Stimulated activated CD8-positive, alpha-beta memory T cell treated with anti-CD3 and anti-CD28 coated beads, Interleukin-7, amount 100 ng/mL, for 4 hours (primary cell): ENCODE results near the gene ALDH18A1.
"Not testable (repeated sequence)": the region's sequence is repeated elsewhere in the genome, so short reads cannot be mapped to it uniquely, and the experiment has no call there.

Source experiments
- DNase-seq, 2 donors: peaks; one replicate each; pipeline ENCODE4 v3.0.0-alpha.2; 2020; ENCODE audit warnings: low read depth in 2 of 2

The ALDH18A1 gene

GRCh38 chr10:95656291-95657164 is at the start of gene ALDH18A1:
Gene ALDH18A1 (minus strand): TSS chr10:95656711. CDS start chr10:95653377, 3,334 bp downstream.
- DNase-seq: peak; percentile 90 to 91

DNA sequence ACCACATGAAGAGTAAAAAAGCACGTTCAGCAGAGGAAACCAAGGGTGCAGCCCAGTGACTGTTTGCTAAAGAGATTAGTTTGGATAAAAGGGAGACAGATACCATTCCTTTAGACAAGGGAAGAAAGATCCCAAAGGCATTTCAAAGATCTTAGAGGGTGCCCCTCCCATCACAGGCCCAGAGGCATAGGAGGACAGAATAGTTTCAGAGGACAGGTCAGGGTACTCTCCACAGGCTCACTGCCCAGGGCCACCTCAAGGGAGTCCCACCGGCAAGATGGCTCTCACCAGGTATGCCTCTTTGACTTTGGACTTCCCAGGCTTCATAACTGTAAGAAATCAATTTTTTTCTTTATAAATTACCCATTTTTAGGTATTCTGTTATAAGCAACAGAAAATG is 41.9 kb upstream of the ALDH18A1 start:
- DNase-seq: no peak

- no peak for DNase-seq
Observed at GRCh38 chr10:95697429-95697828, 40.9 kb upstream of the ALDH18A1 start.

DNA sequence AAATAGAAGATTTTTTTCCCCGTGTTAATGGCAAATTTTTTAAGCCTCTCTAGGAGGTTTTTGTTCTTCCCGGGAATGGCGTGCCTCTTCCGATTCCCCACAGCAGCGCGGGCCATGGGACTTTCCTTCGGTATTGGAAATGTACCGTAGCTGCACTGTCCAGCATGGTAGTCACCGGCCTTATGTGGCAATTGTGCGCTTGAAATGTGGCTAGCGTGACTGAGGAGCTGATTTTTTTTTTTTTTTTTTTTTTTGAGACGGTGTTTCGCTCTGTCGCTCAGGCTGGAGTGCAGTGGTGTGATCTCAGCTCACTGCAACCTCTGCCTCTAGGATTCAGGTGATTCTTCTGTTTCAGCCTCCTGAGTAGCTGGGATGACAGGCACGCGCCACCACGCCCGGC is 38.2 kb upstream of the ALDH18A1 start:
- no peak for DNase-seq

GRCh38 chr10:95693668-95694534 is 37.4 kb upstream of the ALDH18A1 start, which contains the start of gene TCTN3:
Gene TCTN3 (minus strand): TSS chr10:95693927. CDS start chr10:95693899, 28 bp downstream.
- peak; percentile 92 to 96 for DNase-seq

DNA sequence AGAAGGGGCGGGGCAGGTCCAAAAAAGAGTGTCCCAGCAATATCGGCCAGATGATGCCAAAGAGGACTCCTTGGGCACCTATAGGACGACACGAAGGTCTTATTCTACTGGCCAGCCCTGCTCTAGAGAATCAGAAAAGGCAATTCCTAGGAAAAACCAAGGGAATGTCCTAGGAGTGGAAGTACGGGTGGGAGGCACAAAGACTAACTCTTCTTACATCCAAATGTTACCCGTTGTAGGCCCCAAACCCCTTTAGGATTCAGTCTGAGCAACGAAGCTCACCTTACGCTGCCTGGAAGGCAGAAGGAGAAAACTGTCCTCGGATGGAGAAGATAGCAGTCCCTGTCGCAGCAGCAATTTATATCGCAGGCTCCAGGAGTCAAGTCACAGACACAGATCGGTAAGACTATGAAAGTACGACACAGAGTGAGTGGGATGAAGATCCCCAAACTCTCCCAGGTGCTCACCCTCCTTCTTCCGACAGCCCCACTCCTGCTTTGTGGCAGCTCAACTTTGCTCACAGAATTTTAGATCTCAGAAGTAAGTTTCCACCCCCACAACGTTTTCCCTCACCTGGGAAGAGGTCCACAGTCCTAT is 36.7 kb upstream of the ALDH18A1 start:
- no peak for DNase-seq

DNA sequence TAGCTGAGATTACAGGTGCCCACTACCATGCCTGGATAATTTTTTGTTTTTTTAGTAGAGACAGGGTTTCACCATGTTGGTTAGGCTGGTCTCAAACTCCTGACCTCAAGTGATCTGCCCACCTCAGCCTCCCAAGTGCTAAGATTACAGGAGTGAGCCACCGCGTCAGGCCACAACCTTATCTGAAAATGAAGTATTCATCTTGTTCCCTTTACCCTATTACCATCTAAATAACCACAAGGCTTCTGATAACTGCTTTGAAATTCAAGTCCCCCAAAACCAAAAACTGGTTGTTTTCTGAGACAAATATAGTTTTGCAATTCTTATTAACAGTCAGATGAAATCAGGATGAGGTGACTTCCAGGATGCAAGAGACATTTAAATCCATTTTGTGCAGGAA is 34.8 kb upstream of the ALDH18A1 start:
- no peak for DNase-seq

- no peak for DNase-seq
Observed at GRCh38 chr10:95688648-95689047, 32.1 kb upstream of the ALDH18A1 start.

DNA sequence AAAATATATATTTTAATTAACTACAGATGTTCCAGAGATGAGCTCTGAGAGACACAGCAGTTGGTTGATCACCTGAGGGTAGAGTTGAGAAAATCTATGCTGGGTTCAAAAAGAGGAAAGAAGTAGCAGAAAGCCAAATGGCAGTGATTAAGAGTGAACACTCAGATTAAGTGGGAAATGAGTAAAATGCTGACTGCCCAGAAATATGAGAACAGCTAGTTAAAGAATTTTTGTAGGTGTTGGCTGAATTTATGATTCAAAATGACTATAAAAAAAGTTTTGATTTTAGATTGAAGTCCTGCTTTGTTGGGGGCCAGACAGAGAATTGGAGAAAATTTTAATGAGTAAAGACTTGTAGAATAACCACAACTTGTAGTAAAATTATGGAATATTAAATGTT is 27.5 kb upstream of the ALDH18A1 start:
- DNase-seq: no peak

GRCh38 chr10:95675403-95676116 is 19.0 kb upstream of the ALDH18A1 start:
- no peak for DNase-seq

DNA sequence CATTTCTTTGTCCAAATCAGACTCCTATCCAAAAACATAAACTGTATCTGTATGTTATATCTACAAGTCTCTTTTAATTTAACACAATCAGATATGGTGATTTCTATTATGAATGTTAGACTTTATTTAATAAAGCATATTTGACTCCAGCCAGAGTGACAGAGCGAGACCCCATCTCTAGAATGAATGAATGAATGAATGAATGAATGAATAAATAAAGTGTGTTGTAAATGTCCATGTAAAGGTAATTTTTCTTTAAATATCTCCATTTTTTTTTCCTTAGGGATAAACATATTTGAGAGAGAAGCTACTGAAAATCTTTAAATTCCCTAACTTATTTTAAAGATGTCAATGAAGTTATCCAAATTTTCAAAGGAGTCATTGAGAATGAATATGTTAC is 18.1 kb upstream of the ALDH18A1 start:
- no peak for DNase-seq

- not testable (repeated sequence) for DNase-seq
Observed at GRCh38 chr10:95672641-95673040, 16.1 kb upstream of the ALDH18A1 start.

GRCh38 chr10:95664543-95664942 is 8.0 kb upstream of the ALDH18A1 start:
- no peak for DNase-seq

DNA sequence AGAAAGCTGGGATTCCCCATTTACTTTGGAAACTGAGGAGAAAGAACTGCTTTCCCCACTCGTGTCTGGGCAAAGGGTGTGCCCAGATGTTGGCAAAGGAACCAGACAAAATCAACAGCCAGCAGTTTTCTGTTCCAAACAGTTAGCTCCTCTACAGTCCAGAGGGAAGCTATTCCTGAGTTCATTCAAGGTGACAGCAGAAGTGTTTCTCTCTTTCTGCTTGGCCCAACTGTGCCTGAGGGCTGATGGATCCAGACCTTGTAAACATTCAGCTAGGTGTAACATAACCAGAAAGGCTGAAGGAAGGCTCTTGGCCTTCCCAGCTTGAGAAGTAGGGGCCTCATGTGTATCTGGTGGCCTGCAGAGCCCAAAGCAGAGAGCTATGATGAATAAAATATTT is 7.0 kb upstream of the ALDH18A1 start:
- no peak for DNase-seq

DNA sequence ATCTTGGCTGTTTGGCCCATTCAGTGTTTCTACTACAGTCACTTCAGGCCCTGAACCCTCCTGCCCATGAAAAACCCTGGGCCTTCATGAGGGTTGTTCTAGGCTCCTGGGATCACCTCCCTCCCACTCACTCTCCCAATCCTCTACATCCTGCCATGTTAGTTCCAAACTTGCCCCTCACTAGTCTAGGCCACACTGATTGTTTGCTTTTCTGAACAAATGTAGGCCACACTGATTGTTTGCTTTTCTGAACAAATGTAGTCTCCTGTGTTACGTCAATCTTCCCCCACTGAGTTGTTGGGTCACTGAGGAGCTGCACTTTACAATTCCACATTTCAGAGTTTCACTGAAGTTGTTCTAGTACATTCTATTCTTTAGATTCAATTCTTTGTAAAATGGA is 5.3 kb upstream of the ALDH18A1 start:
- DNase-seq: no peak

GRCh38 chr10:95660283-95660682 is 3.8 kb upstream of the ALDH18A1 start:
- DNase-seq: no peak

- DNase-seq: no peak
Observed at GRCh38 chr10:95657250-95657649, 739 bp upstream of the ALDH18A1 start.

DNA sequence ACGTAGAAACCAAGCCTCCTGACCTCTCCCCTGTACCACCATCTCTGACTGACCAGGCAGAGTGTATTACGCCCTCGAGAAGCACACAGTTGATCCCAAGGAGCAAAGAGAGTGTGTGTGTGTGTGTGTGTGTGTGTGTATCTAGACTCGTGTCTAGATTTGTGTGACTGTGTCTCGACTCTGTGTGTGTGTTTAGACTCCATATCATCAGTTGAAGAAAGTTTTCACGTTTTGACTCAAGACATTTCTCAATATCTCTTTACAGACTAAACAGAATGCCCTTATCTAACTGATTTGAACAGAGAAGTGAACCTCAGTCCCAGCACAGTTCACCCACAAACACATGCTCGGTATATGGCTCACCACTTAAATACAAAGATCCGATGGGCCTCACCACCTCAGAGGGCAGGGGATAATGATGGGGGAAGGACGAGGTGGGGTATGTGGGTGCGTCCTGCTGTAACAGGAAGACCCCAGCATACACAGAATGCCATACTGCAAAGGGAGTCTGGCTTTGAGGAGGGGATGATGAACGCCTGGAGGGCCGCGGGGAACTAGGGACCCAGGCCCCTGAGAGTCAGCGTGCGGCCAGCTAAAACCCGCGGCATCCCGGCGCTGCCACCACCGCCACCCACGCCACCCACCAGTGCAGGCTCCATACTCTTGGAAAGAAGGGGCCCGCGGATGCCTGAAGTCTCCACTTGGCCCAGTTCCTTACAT is 780 bp downstream of the ALDH18A1 start:
- no peak for DNase-seq

GRCh38 chr10:95653895-95654294 is 2.6 kb downstream of the ALDH18A1 start:
- no peak for DNase-seq

GRCh38 chr10:95651346-95652060 is 5.0 kb downstream of the ALDH18A1 start:
- no peak for DNase-seq
